ENCODE measurements around the gene LGALS7. TPM values are rescaled to one million over a fixed set of nuclear protein-coding genes. Genes with fewer than 3 reads are reported as not detected.

The LGALS7 gene
- total and polyA plus RNA-seq, 2 of the 8 experiments (the other 6 are each of a cell fraction or from before 2014, with no cell fraction given) = 0.32 TPM; not detected in 1

GRCh38 chr19:38742296-38742695 is 31.0 kb downstream of the LGALS7 start:
- Histone ChIP-seq H3K9me3 (ENCODE audit: insufficient read depth in 2 of 2, low read depth in 1 of 2, low read length in 1 of 2) (peaks cover 0 to 2% of the 10 kb centered on the region in 2 experiments; a peak in 1 of 4 replicates), H3K4me2 (ENCODE audit: insufficient read depth in 1 of 2, low read depth in 2 of 2, low read length in 2 of 2) (no peak overlapping the region), H2BK12ac (ENCODE audit: low read depth, low read length) (no peak overlapping the region), H2BK20ac (ENCODE audit: low read length) (no peak overlapping the region), H3K36me3 (ENCODE audit: control insufficient read depth in 2 of 4, insufficient read depth in 4 of 4, low read length in 3 of 4) (no peaks in the 10 kb centered on the region), H3K14ac (ENCODE audit: insufficient read length) (no peak overlapping the region), H2AFZ (ENCODE audit: low read length) (no peak overlapping the region), H2BK5ac (ENCODE audit: low read depth, low read length) (no peak overlapping the region), H3K23ac (ENCODE audit: insufficient read length) (no peak overlapping the region), H2BK15ac (ENCODE audit: low read length) (no peak overlapping the region), H3K79me1 (ENCODE audit: low read depth, low read length) (no peaks in the 10 kb centered on the region), H3K56ac (replicated peaks; ENCODE audit: insufficient read length, low read depth, low read length) (no peak overlapping the region), H4K5ac (ENCODE audit: insufficient read length, low read depth, low read length) (no peak overlapping the region), H4K8ac (ENCODE audit: extremely low read depth, insufficient read depth, low read length) (no peak overlapping the region), H3K79me2 (ENCODE audit: control insufficient read depth in 1 of 2, insufficient read depth in 2 of 2, low read length in 2 of 2) (no peaks in the 10 kb centered on the region), H3K4me1 (replicated peaks in 1 of 4; ENCODE audit: control insufficient read depth in 3 of 4, insufficient read depth in 4 of 4, low read length in 3 of 4) (peaks cover 0 to 2% (median under 1%) of the 10 kb centered on the region in 4 experiments; a peak in 3 of 7 replicates), H2BK120ac (replicated peaks; ENCODE audit: low read depth, low read length) (no peak overlapping the region), H4K91ac (replicated peaks; ENCODE audit: insufficient read length, low read length) (no peak overlapping the region), H3K27ac (ENCODE audit: low read depth, low read length) (no peak overlapping the region), H3K4me3 (ENCODE audit: extremely low read depth in 1 of 4, insufficient read depth in 2 of 4, low read depth in 3 of 4, low read length in 4 of 4) (no peak overlapping the region), H3K18ac (ENCODE audit: extremely low read depth, low read length) (no peak overlapping the region), H3K9ac (replicated peaks in 1 of 4; ENCODE audit: extremely low read depth in 1 of 4, low read depth in 3 of 4, low read length in 3 of 4) (no peak overlapping the region), H3K23me2 (ENCODE audit: low read depth, low read length) (peaks cover 3% of the 10 kb centered on the region; the same call in 1 of the 2 replicates), H3K4ac (replicated peaks; ENCODE audit: insufficient read length, low read depth, low read length) (no peak overlapping the region), H2AK5ac (ENCODE audit: low read depth, low read length) (no peak overlapping the region), H4K20me1 (replicated peaks in 1 of 2; ENCODE audit: control insufficient read depth in 1 of 2, insufficient read depth in 2 of 2, low read length in 2 of 2) (no peaks in the 10 kb centered on the region), H3K27me3 (replicated peaks in 1 of 4; ENCODE audit: control insufficient read depth in 3 of 4, extremely low read depth in 1 of 4, insufficient read depth in 3 of 4, low read length in 3 of 4) (peaks cover 2 to 17% (median 10%) of the 10 kb centered on the region in 4 experiments)
- DNase-seq (ENCODE audit: low read depth in 1 of 2, low spot score in 2 of 2) = no peak
- no peak for FAIRE-seq
- POLR2A ChIA-PET (ENCODE audit: partially characterized antibody) = interaction anchor here (0.7 to 1.2 kb wide), 2 partner anchors 110 to 146 kb away, joined by 3 read pairs; no protein-coding TSS in a partner anchor
- 93% methylated on average over 8 of the region's 9 CpGs; no CpG with 5 or more reads in 1 of the 2 experiments for WGBS, 2 experiments (ENCODE audit: extremely low coverage in 1 of 2, insufficient coverage in 1 of 2, insufficient read length in 1 of 2, insufficient replicate concordance in 2 of 2, low coverage in 1 of 2, low lambda C conversion rate in 2 of 2, missing lambda C conversion rate in 1 of 2)
- CTCF ChIA-PET (ENCODE audit: partially characterized antibody) = interaction anchor here (0.6 to 1.4 kb wide), 4 partner anchors 12 to 440 kb away, joined by 3 read pairs; no protein-coding TSS in a partner anchor
- TF ChIP-seq SAP30 (IDR thresholded peaks at IDR 0.05; ENCODE audit: insufficient read depth, insufficient replicate concordance, low read length) (no peak), CHD1 (IDR thresholded peaks at IDR 0.05; ENCODE audit: low read depth, low read length) (no peak), GTF2F1 (IDR thresholded peaks at IDR 0.05; ENCODE audit: borderline replicate concordance, low read depth, low read length) (no peak)

All from H1 (cell line).